PFSK-1 (cell line): Measurements from ENCODE around the gene SLC25A18.

Experiments
- POLR2AphosphoS5 ChIP-seq: IDR thresholded peaks from 2 replicates; pipeline ENCODE4 v1.6.1; 2012; ENCODE audit warnings: low read depth, mild to moderate bottlenecking, control low read depth, low read length, moderate library complexity
- SIN3A ChIP-seq: IDR thresholded peaks from 2 replicates; pipeline ENCODE4 v1.6.1; 2012; ENCODE audit warnings: mild to moderate bottlenecking, low read length, moderate library complexity, borderline replicate concordance; ENCODE audit not compliant: insufficient read depth
- TAF1 ChIP-seq: IDR thresholded peaks from 2 replicates; pipeline ENCODE4 v1.6.1; 2012; ENCODE audit warnings: low read length, control low read depth, borderline replicate concordance; ENCODE audit not compliant: insufficient read depth
- TF ChIP-seq, protein P1 (sequence below), 2 experiments: IDR thresholded peaks; 2 replicates each; pipeline versions ENCODE4 v1.6.1 to v1.8.0; 2011 to 2012; ENCODE audit warnings: low read depth in 2 of 2, low read length in 2 of 2, control low read depth in 1 of 2, inconsistent platforms in 1 of 2, mild to moderate bottlenecking in 1 of 2, moderate library complexity in 1 of 2; ENCODE audit not compliant: insufficient read depth in 1 of 2

DNA sequence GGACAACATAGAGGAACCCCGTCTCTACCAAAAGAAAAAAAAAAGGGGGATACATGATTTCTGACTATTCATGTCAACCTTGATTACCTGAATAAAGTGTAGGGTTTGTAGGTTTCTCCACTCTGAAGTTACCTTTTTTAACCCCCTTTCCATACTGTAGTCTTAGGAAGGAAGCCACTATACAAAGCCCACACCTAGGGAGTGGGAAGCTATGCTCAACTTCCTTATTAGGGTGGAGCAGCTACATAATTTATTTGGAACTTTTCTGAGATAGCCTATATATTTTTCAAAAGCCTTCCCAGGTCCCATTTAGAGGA, 65.8 kb downstream of the SLC25A18 start:
- TF ChIP-seq, protein P1, sequence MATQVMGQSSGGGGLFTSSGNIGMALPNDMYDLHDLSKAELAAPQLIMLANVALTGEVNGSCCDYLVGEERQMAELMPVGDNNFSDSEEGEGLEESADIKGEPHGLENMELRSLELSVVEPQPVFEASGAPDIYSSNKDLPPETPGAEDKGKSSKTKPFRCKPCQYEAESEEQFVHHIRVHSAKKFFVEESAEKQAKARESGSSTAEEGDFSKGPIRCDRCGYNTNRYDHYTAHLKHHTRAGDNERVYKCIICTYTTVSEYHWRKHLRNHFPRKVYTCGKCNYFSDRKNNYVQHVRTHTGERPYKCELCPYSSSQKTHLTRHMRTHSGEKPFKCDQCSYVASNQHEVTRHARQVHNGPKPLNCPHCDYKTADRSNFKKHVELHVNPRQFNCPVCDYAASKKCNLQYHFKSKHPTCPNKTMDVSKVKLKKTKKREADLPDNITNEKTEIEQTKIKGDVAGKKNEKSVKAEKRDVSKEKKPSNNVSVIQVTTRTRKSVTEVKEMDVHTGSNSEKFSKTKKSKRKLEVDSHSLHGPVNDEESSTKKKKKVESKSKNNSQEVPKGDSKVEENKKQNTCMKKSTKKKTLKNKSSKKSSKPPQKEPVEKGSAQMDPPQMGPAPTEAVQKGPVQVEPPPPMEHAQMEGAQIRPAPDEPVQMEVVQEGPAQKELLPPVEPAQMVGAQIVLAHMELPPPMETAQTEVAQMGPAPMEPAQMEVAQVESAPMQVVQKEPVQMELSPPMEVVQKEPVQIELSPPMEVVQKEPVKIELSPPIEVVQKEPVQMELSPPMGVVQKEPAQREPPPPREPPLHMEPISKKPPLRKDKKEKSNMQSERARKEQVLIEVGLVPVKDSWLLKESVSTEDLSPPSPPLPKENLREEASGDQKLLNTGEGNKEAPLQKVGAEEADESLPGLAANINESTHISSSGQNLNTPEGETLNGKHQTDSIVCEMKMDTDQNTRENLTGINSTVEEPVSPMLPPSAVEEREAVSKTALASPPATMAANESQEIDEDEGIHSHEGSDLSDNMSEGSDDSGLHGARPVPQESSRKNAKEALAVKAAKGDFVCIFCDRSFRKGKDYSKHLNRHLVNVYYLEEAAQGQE (IDR thresholded peaks at IDR 0.05; ENCODE audit: insufficient read depth in 1 of 2, low read depth in 2 of 2, low read length in 2 of 2), result no peak
- TF ChIP-seq POLR2AphosphoS5, result no peak
- no peak for TF ChIP-seq TAF1
- TF ChIP-seq SIN3A, result no peak
